HUES48 (cell line): ENCODE data around the gene GALNT7.

Experiments used
- H3K27ac ChIP-seq: one replicate; pipeline ENCODE4 v1.7.0; 2013; ENCODE audit warnings: low read depth, low read length, inconsistent platforms
- H3K27me3 ChIP-seq: 2 replicates; pipeline ENCODE4 v1.6.1; 2013; ENCODE audit warnings: mild to moderate bottlenecking, low read length; ENCODE audit not compliant: control insufficient read depth, insufficient read depth
- H3K36me3 ChIP-seq: 2 replicates; pipeline ENCODE4 v1.6.1; 2013; ENCODE audit warnings: low read length; ENCODE audit not compliant: control insufficient read depth, insufficient read depth
- H3K4me1 ChIP-seq: 2 replicates; pipeline ENCODE4 v1.6.1; 2013; ENCODE audit warnings: mild to moderate bottlenecking, low read length; ENCODE audit not compliant: control insufficient read depth, insufficient read depth
- H3K4me3 ChIP-seq: 2 replicates; pipeline ENCODE4 v1.5.1; 2013; ENCODE audit warnings: mild to moderate bottlenecking, low read depth, low read length
- H3K9ac ChIP-seq: 2 replicates; pipeline ENCODE4 v1.6.1; 2013; ENCODE audit warnings: mild to moderate bottlenecking, low read depth, low read length, moderate library complexity
- H3K9me3 ChIP-seq: 2 replicates; pipeline ENCODE4 v1.6.1; 2013; ENCODE audit warnings: low read length; ENCODE audit not compliant: control insufficient read depth, insufficient read depth

GALNT7 gene

GRCh38 chr4:173167758-173168395, 734 bp upstream of the GALNT7 start:
- Histone ChIP-seq H3K27ac (peak overlapping the region; percentile 96), H3K4me3 (peak overlapping the region; percentile 92), H3K4me1 (peaks cover 30% of the 10 kb centered on the region), H3K36me3 (peaks cover 36% of the 10 kb centered on the region), H3K27me3 (no peaks in the 10 kb centered on the region), H3K9me3 (no peaks in the 10 kb centered on the region), H3K9ac (peak overlapping the region; percentile 89)

DNA sequence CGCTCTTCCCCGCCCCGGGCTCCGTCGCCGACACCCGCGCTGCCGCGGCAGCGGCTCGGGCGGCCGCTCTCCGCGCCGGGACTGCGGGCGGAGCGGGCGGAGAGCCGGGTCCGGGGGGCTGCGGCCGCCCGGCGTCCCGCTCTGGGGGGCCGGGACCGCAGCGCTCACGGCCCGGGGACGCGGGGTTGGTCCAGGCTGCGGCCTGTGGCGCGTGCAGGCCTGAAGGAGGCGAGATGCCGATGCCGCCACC, 492 bp downstream of the GALNT7 start:
- H3K9ac ChIP-seq, result peak overlapping the region; percentile 76; the same call in 1 of the 2 replicates
- no peaks in the 10 kb centered on the region for H3K9me3 ChIP-seq
- H3K4me1 ChIP-seq, result peaks cover 42% of the 10 kb centered on the region
- peak overlapping the region; percentile 96 for H3K27ac ChIP-seq
- H3K27me3 ChIP-seq, result no peaks in the 10 kb centered on the region
- H3K36me3 ChIP-seq, result peaks cover 26% of the 10 kb centered on the region
- H3K4me3 ChIP-seq, result peak overlapping the region; percentile 92

- H3K4me1 ChIP-seq, result peaks cover 47% of the 10 kb centered on the region
- peak overlapping the region; percentile 76; the same call in 1 of the 2 replicates for H3K9ac ChIP-seq
- no peaks in the 10 kb centered on the region for H3K9me3 ChIP-seq
- peak overlapping the region; percentile 92 for H3K4me3 ChIP-seq
- peaks cover 21% of the 10 kb centered on the region for H3K36me3 ChIP-seq
- peak overlapping the region; percentile 96 for H3K27ac ChIP-seq
- no peaks in the 10 kb centered on the region for H3K27me3 ChIP-seq
Measured at GRCh38 chr4:173169428-173170181, 994 bp downstream of the GALNT7 start.

- peaks cover 54% of the 10 kb centered on the region for H3K4me1 ChIP-seq
- no peaks in the 10 kb centered on the region for H3K9me3 ChIP-seq
- H3K4me3 ChIP-seq, result peak overlapping the region; percentile 92
- peaks cover 14% of the 10 kb centered on the region; the same call in 1 of the 2 replicates for H3K36me3 ChIP-seq
- peak overlapping the region; percentile 96 for H3K27ac ChIP-seq
- H3K27me3 ChIP-seq, result no peaks in the 10 kb centered on the region
- peak overlapping the region; percentile 76; the same call in 1 of the 2 replicates for H3K9ac ChIP-seq
Measured at GRCh38 chr4:173170182-173170778, 1.7 kb downstream of the GALNT7 start.

DNA sequence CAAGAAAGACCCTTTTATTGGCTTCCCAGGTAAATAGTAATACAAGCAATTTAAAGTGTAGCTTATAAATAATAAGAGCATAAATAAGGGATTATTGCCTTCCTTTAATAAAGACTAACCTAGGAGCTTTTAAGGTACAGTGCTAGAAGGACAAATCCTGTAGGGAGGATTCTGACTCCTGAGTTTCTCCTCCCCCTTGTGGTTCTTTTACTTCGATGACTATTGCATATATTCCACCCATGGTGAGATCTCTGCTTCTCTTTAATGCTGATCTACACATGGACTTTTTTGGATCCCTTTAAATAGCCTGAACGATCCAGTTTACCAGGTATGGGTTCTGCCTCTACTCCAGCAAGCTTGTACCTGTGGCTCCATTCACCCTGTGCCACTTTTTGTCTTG, 2.5 kb downstream of the GALNT7 start:
- H3K36me3 ChIP-seq, result 0 out of 2 replicates have a peak, but pooled peaks cover 6% of the 10 kb centered on the region
- no peaks in the 10 kb centered on the region for H3K9me3 ChIP-seq
- H3K4me3 ChIP-seq, result peak overlapping the region; percentile 92
- peaks cover 60% of the 10 kb centered on the region for H3K4me1 ChIP-seq
- no peaks in the 10 kb centered on the region for H3K27me3 ChIP-seq
- H3K27ac ChIP-seq, result no peak overlapping the region
- H3K9ac ChIP-seq, result no peak overlapping the region

DNA sequence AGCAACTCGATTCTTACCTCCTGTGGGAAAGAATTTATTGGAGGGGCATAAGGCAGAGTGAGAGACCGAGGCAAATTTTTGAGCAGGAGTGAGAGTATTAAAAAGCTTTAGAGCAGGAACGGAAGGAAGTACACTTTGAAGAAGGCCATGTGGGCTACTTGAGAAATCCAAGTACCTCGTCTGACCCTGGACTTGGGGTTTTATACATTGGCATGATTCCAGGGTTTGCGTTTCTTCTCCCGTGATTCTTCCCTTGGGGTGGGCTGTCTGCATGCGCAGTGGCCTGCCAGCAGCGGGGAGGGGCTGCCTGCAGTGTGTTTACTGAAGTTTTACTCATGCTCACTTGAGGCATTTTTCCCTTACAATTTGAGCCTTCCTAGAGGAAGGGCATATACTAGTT, 3.4 kb downstream of the GALNT7 start:
- Histone ChIP-seq H3K27ac (no peak overlapping the region), H3K36me3 (0 out of 2 replicates have a peak, but pooled peaks cover 5% of the 10 kb centered on the region), H3K9me3 (no peaks in the 10 kb centered on the region), H3K9ac (no peak overlapping the region), H3K4me3 (no peak overlapping the region), H3K4me1 (peaks cover 69% of the 10 kb centered on the region), H3K27me3 (no peaks in the 10 kb centered on the region)

DNA sequence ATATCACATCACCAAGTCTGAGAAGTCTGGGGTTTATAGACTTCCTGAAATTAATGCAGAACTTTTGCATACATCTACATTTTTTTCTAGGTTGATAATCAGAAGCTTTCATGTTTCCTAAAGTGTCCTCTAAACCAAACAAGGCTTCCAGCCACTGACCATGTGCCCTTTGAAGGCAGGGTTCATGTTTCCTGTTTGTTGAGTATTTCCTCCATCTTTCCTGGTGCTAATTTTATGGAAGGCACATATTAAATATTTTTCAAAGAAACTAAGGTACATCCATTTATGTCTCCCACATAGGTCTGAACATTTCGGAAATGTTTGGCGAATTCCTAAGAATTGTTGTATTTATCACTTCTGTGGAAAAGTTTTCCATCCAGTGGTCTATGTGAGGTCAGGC, 5.6 kb downstream of the GALNT7 start:
- Histone ChIP-seq H3K4me3 (no peak overlapping the region), H3K9me3 (no peaks in the 10 kb centered on the region), H3K36me3 (0 out of 2 replicates have a peak, but pooled peaks cover 3% of the 10 kb centered on the region), H3K4me1 (peaks cover 75% of the 10 kb centered on the region), H3K9ac (no peak overlapping the region), H3K27ac (no peak overlapping the region), H3K27me3 (no peaks in the 10 kb centered on the region)

GRCh38 chr4:173174594-173175012, 6.0 kb downstream of the GALNT7 start:
- H3K9ac ChIP-seq, result no peak overlapping the region
- no peaks in the 10 kb centered on the region for H3K9me3 ChIP-seq
- peaks cover 75% of the 10 kb centered on the region for H3K4me1 ChIP-seq
- no peaks in the 10 kb centered on the region for H3K27me3 ChIP-seq
- H3K27ac ChIP-seq, result no peak overlapping the region
- H3K36me3 ChIP-seq, result 0 out of 2 replicates have a peak, but pooled peaks cover 3% of the 10 kb centered on the region
- no peak overlapping the region for H3K4me3 ChIP-seq

DNA sequence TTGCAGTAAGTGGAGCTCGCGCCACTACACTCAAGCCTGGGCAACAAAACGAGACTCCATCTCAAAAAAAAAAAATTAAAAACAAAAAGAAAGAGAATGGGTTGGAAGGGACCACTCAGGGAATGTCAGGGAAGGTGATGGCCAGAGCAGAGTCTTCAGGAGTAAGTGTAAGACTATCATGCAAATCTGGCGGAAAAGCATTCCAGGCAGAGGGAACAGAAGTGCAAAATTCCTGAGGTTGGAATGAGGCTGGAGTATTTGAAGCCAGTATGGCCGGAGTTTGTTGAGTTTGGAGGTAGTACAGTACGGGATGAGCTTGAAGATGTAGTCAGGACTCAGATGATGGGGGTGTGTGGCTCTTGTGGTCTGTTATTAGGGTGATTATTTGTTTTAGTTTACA, 7.4 kb downstream of the GALNT7 start:
- no peak overlapping the region for H3K27ac ChIP-seq
- H3K4me1 ChIP-seq, result peaks cover 67% of the 10 kb centered on the region

GRCh38 chr4:173177232-173177631, 8.6 kb downstream of the GALNT7 start:
- Histone ChIP-seq H3K9ac (no peak overlapping the region), H3K4me1 (peaks cover 55% of the 10 kb centered on the region), H3K27ac (peak overlapping the region; percentile 3), H3K27me3 (no peaks in the 10 kb centered on the region), H3K4me3 (no peak overlapping the region), H3K9me3 (no peaks in the 10 kb centered on the region), H3K36me3 (peaks cover 3% of the 10 kb centered on the region; the same call in 1 of the 2 replicates)

More for the DNA sequence above, 7.4 kb downstream of the GALNT7 start:
- no peak overlapping the region for H3K4me3 ChIP-seq
- H3K27me3 ChIP-seq, result no peaks in the 10 kb centered on the region
- H3K9me3 ChIP-seq, result no peaks in the 10 kb centered on the region
- H3K36me3 ChIP-seq, result 0 out of 2 replicates have a peak, but pooled peaks cover 3% of the 10 kb centered on the region
- H3K9ac ChIP-seq, result no peak overlapping the region

DNA sequence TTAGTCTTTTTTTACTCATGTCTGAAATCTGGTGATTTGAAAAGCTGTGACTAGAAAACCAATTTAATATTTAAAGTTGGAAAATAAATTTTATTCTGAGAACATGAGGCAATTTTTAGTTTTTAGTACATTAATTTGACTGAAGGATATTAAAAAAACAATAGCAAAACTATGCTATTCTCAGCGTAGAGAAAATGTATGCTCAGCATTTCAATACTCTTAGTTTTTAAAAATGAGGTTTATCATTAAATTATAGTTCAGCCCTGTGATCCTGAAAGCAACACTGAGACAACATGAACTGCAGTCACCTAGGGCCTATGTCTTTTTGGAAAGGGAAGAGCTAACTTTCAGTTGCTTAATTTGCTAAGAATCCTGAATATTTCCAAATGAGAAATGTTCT, 9.5 kb downstream of the GALNT7 start:
- no peak overlapping the region for H3K27ac ChIP-seq

More for the DNA sequence above, 9.5 kb downstream of the GALNT7 start:
- Histone ChIP-seq H3K36me3 (peaks cover 3% of the 10 kb centered on the region; the same call in 1 of the 2 replicates), H3K4me1 (peaks cover 46% of the 10 kb centered on the region), H3K9me3 (no peaks in the 10 kb centered on the region), H3K4me3 (no peak overlapping the region), H3K27me3 (no peaks in the 10 kb centered on the region), H3K9ac (no peak overlapping the region)
